Left ventricle myocardium inferior (tissue), 1 donor: ENCODE results near the gene CTBP2. TPM values are rescaled to one million over a fixed set of nuclear protein-coding genes. Genes with fewer than 3 reads are reported as not detected.
"Not testable (repeated sequence)": the region's sequence is repeated elsewhere in the genome, so short reads cannot be mapped to it uniquely, and the experiment has no call there.

Experiments used
- DNase-seq: peaks from one replicate; pipeline ENCODE4 v3.0.0-alpha.2; 2020
- H3K27ac ChIP-seq: fragments of 200-600 bp; replicated peaks from 2 replicates; pipeline ENCODE4 v1.8.0; 2021
- H3K27me3 ChIP-seq: fragments of 200-600 bp; 2 replicates; pipeline ENCODE4 v1.8.0; 2021; ENCODE audit warnings: low read depth
- H3K36me3 ChIP-seq: fragments of 200-600 bp; 2 replicates; pipeline ENCODE4 v1.8.0; 2021
- H3K4me1 ChIP-seq: fragments of 200-600 bp; 2 replicates; pipeline ENCODE4 v1.8.0; 2021
- H3K4me3 ChIP-seq: fragments of 200-600 bp; 2 replicates; pipeline ENCODE4 v1.8.0; 2021; ENCODE audit warnings: mild to moderate bottlenecking, moderate library complexity
- H3K9me3 ChIP-seq: fragments of 200-600 bp; replicated peaks from 2 replicates; pipeline ENCODE4 v1.8.0; 2021
- CTCF ChIP-seq: fragments of 200-600 bp; IDR thresholded peaks from 2 replicates; pipeline ENCODE4 v1.8.0; 2021; ENCODE audit warnings: antibody characterized with exemption, mild to moderate bottlenecking, borderline replicate concordance
- intact Hi-C: fragments of 100-400 bp; cut with micrococcal nuclease; formaldehyde crosslinking; loops from one replicate; pipeline ENCODE4 v1.11.0; 2022
- total RNA-seq: library from RNA; stranded (reverse); fragmentation: NEBNext Ultra II Directional; extraction: Animal tissue kit (Norgen Biotek cat#: 25700); gene quantifications from one replicate; pipeline ENCODE4 v1.2.1, GENCODE V29; 2021
- donor health status: DM: no; HTN: yes; CAD: no; lungs with severe emphysema.

CTBP2 gene
- total RNA-seq, 1 donor from 2014 or later = 29.1 TPM

- Histone ChIP-seq H3K27ac (no peak overlapping the region), H3K4me3 (no peak overlapping the region), H3K9me3 (no peaks in the 10 kb centered on the region), H3K27me3 (peaks cover 16% of the 10 kb centered on the region), H3K36me3 (no peaks in the 10 kb centered on the region), H3K4me1 (no peaks in the 10 kb centered on the region)
- intact Hi-C loops = no loop called here
- TF ChIP-seq CTCF = no peak
- no peak for DNase-seq
Measured at GRCh38 chr10:125190946-125191345, 30.6 kb upstream of the CTBP2 start.

- Histone ChIP-seq H3K4me1 (no peaks in the 10 kb centered on the region), H3K27ac (no peak overlapping the region), H3K4me3 (no peak overlapping the region), H3K36me3 (no peaks in the 10 kb centered on the region), H3K27me3 (peaks cover 16% of the 10 kb centered on the region), H3K9me3 (no peaks in the 10 kb centered on the region)
- no peak for DNase-seq
- intact Hi-C loops = no loop called here
- TF ChIP-seq CTCF = no peak
Measured at GRCh38 chr10:125190414-125190813, 30.1 kb upstream of the CTBP2 start.

- peaks cover 16% of the 10 kb centered on the region for H3K27me3 ChIP-seq
- H3K27ac ChIP-seq = no peak overlapping the region
- H3K4me1 ChIP-seq = no peaks in the 10 kb centered on the region
- no peak overlapping the region for H3K4me3 ChIP-seq
- intact Hi-C loops = no loop called here
- no peaks in the 10 kb centered on the region for H3K36me3 ChIP-seq
- TF ChIP-seq CTCF = no peak
- no peak for DNase-seq
- H3K9me3 ChIP-seq = no peaks in the 10 kb centered on the region
Measured at GRCh38 chr10:125189162-125189561, 28.8 kb upstream of the CTBP2 start.

GRCh38 chr10:125187238-125188194 lies 27.2 kb upstream of the CTBP2 start:
- intact Hi-C loops = no loop called here
- Histone ChIP-seq H3K4me1 (no peaks in the 10 kb centered on the region), H3K27me3 (peaks cover 14% of the 10 kb centered on the region), H3K27ac (no peak overlapping the region), H3K36me3 (no peaks in the 10 kb centered on the region), H3K9me3 (peaks cover 5% of the 10 kb centered on the region), H3K4me3 (no peak overlapping the region)
- DNase-seq = no peak
- TF ChIP-seq CTCF = no peak

GRCh38 chr10:125186431-125187170 lies 26.2 kb upstream of the CTBP2 start:
- Histone ChIP-seq H3K4me3 (no peak overlapping the region), H3K27ac (no peak overlapping the region), H3K36me3 (no peaks in the 10 kb centered on the region), H3K4me1 (no peaks in the 10 kb centered on the region), H3K27me3 (peaks cover 14% of the 10 kb centered on the region), H3K9me3 (peaks cover 6% of the 10 kb centered on the region)
- no peak for DNase-seq
- no peak for TF ChIP-seq CTCF
- intact Hi-C loops = no loop called here

GRCh38 chr10:125179107-125179506 lies 18.7 kb upstream of the CTBP2 start:
- H3K4me3 ChIP-seq, intact Hi-C loops, DNase-seq, H3K27ac ChIP-seq, H3K36me3 ChIP-seq, H3K4me1 ChIP-seq: not testable (repeated sequence)
- H3K27me3 ChIP-seq = peaks cover 20% of the 10 kb centered on the region
- peaks cover 10% of the 10 kb centered on the region for H3K9me3 ChIP-seq
